Globus pallidus (tissue), 1 donor: ENCODE data around the gene TGM5.
A peak's percentile ranks its signal among the peaks of the same experiment; 100 is the strongest.
"Not testable (repeated sequence)": the region's sequence is repeated elsewhere in the genome, so short reads cannot be mapped to it uniquely, and the experiment has no call there.

Source experiments
- DNase-seq: peaks from one replicate; pipeline ENCODE4 v3.0.0-alpha.2; 2015; ENCODE audit warnings: low spot score

Gene TGM5

GRCh38 chr15:43244092-43244491 is 22.6 kb downstream of the TGM5 start:
- DNase-seq = no peak

DNA sequence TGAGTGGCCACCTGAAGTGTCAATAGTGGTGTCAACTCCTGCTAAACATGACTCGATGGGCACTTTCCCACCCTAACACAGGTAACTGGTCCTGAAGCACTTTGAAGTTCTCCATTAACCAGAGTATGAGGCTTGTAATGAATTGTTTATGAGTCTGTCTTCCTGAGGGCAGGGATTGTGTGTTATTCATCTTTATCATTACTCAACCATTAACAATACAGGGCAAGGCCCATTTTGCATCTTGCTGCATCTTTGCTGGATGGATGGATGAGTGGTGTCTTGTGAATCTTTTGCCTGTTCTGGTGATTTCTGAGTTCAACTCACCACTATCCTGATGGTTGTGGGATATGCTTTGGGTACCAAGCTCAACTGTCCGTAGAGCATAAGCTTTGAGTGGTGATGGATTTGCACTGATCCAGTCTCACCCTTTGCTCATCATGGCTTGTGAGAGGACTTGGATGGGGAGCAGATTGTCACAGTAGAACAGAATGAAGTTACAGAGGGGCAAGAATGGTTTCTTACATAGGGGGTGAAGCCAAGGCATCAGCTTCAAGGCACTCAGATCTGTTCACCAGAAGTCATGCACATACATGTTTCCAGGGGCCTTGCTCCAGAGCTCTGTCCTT is 23.6 kb downstream of the TGM5 start:
- no peak for DNase-seq

DNA sequence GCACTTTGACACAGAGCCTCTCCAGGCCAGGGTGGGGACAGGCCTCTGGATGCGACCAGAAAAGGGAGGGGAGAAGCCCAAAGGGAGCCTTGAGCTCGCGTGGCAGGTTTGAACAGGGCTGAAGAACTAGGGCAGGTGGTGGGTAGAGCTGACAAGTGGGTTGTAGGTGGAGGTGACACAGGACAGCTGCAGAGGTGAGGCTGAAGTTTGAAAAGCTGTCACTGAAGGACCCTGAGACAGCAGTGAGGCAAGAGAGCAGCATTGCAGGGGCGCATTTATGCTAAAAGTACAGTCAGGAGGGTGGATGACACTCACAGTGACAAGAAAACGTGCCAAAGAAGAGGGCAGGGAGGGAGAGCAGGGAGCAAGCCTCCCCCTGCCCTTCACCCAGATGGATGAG is 24.1 kb downstream of the TGM5 start:
- DNase-seq = no peak

GRCh38 chr15:43241100-43241499 is 25.6 kb downstream of the TGM5 start:
- DNase-seq = peak; percentile 48

GRCh38 chr15:43239732-43240491 is 26.8 kb downstream of the TGM5 start:
- DNase-seq = no peak

- DNase-seq = no peak
These were observed 28.0 kb downstream of the TGM5 start for GRCh38 chr15:43238671-43239131.

GRCh38 chr15:43237842-43238470 is 28.8 kb downstream of the TGM5 start:
- DNase-seq = no peak

GRCh38 chr15:43235536-43235935 is 31.2 kb downstream of the TGM5 start:
- no peak for DNase-seq

DNA sequence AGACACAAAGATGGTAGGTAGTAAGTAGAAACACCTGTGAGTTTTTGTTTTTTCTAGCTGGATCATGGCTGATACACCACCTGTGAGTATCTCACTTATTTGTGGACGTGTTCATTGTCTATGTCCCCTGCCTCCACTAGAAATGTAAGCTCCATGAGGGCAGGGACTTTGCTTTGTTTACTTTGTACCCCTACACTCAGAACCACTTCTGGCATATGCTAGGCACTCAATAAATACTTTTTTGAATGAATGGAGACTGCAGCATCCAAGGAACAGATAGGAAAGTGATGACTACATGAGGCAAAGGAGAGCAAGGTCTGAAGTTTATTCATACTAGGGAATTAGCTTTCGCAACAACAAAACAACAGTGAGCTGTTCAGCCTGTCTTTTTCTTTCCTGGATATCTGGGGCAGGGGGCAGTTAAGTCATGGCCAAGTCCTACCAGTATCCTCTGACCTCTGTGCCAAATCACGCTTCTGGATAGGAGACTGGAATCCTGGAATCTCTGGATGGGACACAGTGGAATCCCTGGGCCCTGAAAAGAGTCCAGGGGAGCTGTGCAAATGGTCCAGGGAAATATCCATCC is 34.3 kb downstream of the TGM5 start:
- no peak for DNase-seq

- no peak for DNase-seq
These were observed 36.0 kb downstream of the TGM5 start for GRCh38 chr15:43230640-43231115.

- DNase-seq = peak; percentile 74
These were observed 36.8 kb downstream of the TGM5 start for GRCh38 chr15:43229977-43230376.

- DNase-seq = no peak
These were observed 40.1 kb downstream of the TGM5 start for GRCh38 chr15:43226436-43227305.

DNA sequence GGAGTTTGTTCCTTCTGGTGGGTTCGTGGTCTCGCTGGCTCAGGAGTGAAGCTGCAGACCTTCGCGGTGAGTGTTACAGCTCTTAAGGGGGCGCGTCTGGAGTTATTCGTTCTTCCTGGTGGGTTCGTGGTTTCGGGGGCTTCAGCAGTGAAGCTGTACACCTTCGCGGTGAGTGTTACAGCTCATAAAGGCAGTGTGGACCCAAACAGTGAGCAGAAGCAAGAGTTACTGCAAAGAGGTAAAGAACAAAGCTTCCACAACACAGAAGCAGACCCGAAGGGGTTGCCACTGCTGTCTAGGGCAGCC is 40.8 kb downstream of the TGM5 start:
- not testable (repeated sequence) for DNase-seq

DNA sequence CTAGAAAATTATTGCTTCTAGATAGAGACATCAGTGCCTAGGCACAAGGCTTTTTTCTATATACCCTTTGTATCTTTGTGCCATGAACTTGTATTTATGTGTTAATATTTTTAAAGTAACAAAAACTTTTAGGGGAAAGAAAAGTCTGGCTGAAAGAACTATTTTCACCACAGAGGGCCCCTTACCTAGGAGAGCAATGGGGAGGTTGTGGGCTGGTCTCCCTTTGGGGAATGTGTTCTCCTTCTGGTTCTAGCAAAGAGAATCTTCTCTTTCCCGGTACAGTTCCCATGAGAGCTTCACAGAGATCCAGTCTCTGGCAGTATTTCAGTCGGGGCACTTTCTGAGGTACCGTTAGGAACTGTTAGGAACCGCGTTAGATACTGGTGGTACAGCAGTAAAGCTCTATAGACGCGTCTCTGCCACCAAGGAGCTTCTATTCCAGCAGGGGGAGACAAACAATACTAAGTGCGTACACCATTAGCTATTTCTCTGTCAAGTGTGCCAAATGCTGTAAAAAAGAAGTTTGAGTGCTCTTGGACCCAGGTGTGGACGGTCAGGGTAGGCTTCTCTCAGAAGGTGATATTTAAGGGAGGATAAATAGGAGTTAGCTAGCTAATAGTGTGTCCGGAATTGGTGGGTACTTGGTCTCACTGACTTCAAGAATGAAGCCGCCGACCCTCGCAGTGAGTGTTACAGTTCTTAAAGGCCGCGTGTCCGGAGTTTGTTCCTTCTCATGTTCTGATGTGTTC is 41.4 kb downstream of the TGM5 start:
- peak; percentile 58 for DNase-seq

GRCh38 chr15:43221422-43221821 is 45.3 kb downstream of the TGM5 start:
- DNase-seq = no peak

- no peak for DNase-seq
These were observed 45.7 kb downstream of the TGM5 start, which contains the start of gene EPB42 for GRCh38 chr15:43220991-43221403. TSS of gene EPB42 (minus strand) at chr15:43221018. CDS start at chr15:43220825, 193 bp downstream.

DNA sequence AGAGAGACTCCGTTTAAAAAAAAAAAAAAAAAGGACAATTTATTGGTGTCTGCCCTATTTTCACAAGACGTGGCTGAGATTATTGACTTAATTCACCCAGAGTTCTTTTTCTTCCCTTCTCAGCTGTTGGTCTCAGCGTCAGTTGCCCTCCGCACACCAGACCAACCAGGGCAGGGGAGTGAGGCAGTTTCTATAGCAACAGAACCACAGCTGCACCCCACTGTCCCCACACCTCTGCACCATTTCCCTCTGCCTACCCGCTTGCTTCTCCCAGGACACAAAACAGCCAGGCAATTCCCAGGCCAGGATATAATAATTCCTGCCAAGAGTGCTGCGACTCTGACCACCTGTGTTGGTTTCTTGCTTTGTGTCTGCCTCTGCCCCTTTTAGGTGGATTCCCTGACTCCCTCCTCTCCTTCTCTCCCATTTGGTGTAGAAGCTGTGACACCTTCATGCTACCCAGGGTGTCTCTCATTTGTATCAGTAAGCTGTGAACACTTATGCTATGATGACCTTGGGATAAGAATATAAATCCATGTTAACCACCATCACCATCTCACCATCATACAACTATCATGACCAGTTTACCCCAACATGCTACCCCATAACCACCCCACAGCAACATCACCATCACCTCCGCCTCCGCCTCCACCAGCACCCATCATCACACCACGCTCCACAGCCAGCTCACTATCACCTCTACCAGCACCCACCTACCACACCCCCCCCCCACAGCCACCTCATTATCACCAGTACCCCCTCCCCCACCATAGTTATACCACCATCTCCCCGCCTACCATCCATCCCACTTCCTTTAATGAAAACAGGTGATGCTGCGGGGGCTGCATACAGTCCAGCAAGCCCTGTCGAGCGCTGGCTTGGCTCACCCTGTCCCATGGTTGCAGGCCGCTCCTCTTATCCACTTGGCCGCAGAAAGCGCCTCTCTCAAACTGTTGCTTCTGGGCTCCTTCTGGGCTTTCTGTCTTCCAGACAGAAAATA is 46.5 kb downstream of the TGM5 start:
- DNase-seq = no peak

GRCh38 chr15:43218908-43219706 is 47.6 kb downstream of the TGM5 start:
- no peak for DNase-seq

- no peak for DNase-seq
These were observed 50.8 kb downstream of the TGM5 start for GRCh38 chr15:43215961-43216360.
